Stimulated activated CD8-positive, alpha-beta memory T cell treated with anti-CD3 and anti-CD28 coated beads, Interleukin-12 subunit alpha, Interleukin-12 subunit beta, amount 100 ng/mL, for 4 hours (primary cell): ENCODE results near the gene ARL15.

Experiments
- DNase-seq: peaks from one replicate; pipeline ENCODE4 v3.0.0-alpha.2; 2020; ENCODE audit warnings: low read depth

ARL15 gene

GRCh38 chr5:54243483-54244080 lies 66.8 kb downstream of the ARL15 start:
- no peak for DNase-seq

DNA sequence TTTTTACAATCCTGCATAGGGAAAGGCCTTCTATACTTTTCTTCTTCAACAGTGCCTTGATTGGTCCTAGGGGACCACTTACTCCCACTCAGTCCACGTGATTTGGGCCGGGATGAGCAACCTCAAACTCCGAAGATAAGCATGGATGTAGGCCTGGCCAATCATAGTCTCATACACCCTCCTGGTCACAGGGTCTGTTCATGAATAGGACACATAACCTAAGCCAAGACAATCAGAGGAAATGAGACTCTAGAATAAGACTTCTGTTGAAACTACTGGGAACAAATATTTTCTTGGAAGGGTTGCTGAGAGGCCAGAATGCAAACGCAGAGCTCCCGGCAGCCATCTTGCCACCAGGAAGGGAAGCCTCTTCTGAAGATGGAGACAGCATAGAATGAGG lies 68.1 kb downstream of the ARL15 start:
- DNase-seq: no peak

DNA sequence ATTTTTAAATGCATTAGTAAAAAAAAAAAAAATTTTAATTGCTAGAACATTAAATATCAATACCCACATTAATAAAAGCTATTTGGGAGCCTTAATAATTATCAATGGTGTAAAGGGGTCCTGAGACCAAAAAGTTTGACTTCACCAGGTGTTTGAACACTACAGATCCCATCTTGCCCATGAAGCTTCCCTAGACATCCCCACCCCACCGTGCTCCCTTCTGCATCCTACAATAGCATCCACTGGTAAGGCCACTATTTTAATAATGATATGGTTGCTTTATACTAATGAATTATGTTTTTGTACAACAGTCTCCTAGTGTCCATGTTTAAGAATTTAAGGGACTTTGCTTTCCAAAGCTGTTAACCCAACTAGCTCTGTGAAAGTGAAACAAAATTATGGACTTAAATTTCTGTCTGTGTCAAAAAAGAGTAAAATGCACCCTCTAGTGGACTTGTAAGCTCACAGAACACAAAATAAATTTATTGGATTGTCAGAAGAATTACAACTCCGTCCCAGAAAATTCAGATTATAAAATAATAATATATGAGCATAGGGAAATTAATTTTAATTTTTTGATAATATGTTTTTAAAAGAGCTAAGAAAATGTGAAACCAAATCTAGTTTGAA lies 76.0 kb downstream of the ARL15 start:
- no peak for DNase-seq

DNA sequence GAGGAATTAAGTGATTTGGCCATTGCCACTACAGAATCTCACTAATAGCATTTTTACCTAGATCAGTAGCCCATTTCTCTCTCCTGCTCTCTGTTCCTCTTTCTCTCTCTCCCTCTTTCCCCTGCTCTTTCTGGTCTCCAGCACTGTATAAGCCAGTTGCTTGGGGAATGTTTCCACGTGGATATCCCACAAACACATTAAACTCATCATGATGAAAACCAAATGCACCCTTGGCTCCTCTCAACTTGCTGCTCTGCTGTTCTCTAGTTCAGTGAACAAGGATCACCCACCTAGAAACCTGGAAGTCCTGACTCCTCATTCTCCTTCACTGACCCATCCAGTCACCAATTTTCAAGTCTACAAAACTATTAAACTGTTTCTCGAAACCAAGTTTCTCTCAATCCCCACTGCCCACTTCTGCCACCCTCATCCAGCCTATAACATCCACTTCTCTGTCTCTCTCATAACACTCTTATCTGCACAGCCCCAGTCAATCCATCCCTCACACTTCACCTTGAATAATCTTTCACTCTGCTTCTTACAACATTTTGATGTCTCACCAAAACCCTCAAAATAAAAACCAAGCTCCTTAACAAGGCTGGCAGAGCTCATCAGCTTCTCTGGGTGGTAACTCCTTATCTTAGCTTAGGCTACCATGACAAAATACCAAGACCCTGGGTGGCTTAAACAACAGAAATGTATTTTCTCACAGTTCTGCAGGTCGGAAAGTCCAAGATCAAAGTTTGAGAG lies 79.3 kb downstream of the ARL15 start:
- DNase-seq: no peak

GRCh38 chr5:54229041-54229780 lies 81.2 kb downstream of the ARL15 start:
- peak; percentile 18 for DNase-seq

- no peak for DNase-seq
Measured at GRCh38 chr5:54227759-54228158, 82.6 kb downstream of the ARL15 start.

GRCh38 chr5:54227109-54227508 lies 83.3 kb downstream of the ARL15 start:
- no peak for DNase-seq

DNA sequence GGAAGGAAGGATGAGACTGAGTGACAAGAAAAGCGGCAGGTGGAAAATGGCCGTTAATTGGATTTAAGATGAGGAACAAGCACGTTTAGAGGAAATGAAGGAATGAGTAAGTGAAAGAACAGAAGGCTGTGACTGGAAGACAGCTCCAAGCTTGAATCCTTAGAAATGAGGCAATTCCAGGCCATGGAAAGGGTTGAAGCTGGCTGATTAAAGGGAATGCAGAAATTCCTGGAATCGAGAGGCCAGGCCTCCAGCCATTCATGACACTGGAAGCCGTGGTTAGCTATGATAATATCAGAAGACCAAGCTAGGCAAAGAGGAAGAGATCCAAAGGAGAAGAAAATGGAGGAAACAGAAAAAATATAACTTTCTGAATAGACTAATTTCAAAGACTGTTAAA lies 84.2 kb downstream of the ARL15 start:
- no peak for DNase-seq

- no peak for DNase-seq
Measured at GRCh38 chr5:54224103-54224826, 86.1 kb downstream of the ARL15 start.

- no peak for DNase-seq
Measured at GRCh38 chr5:54222336-54222735, 88.0 kb downstream of the ARL15 start.

DNA sequence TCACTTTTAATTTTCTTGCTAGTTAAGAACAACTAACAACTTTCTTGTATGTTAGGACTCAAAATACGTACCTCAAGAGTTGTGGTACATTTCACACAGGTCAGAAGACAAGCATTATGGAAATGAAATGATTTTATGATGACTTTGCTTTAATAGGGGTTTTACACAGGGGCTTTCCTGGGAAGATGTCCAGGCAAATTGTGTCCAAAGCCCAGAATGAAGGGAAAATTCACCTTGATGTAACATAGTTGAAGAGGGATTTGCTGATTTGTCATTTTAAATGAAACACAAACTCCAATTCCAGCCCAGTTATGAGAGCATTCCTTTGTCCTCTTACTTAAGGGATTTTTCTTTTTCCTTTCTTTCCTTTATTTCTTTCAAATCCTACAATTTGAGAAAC lies 89.2 kb downstream of the ARL15 start:
- DNase-seq: no peak

- no peak for DNase-seq
Measured at GRCh38 chr5:54220230-54221040, 89.9 kb downstream of the ARL15 start.

DNA sequence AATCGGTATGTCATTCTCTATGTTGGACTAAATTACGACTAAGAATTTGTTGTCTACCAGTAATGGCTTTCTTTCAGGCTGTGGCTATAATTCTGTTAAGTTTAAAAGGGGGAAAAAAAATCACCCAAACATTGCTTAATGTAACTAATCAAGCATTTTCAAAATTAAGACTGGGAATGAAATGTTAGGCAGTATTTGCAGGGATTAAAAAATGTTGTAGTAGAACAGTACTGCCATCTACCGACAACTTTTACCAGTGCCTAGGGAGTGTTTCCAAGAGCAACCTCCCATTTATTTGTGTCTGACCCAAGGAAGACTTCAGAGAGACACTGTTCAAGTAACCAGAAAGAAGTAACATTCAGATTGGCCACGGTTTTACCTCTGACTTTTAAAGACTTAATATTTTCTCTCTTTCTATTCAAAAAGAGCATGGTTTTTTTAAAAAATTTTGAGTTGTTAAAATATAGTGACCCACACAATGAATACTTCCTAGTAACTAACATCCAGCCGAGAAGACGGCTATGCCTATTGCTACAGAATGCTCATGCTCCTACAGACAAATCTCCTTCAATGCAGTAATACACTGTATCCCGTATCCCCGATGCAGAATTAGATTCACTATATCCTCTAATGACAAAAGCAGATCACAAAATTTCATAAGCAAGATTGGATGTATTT lies 92.4 kb downstream of the ARL15 start:
- DNase-seq: no peak

DNA sequence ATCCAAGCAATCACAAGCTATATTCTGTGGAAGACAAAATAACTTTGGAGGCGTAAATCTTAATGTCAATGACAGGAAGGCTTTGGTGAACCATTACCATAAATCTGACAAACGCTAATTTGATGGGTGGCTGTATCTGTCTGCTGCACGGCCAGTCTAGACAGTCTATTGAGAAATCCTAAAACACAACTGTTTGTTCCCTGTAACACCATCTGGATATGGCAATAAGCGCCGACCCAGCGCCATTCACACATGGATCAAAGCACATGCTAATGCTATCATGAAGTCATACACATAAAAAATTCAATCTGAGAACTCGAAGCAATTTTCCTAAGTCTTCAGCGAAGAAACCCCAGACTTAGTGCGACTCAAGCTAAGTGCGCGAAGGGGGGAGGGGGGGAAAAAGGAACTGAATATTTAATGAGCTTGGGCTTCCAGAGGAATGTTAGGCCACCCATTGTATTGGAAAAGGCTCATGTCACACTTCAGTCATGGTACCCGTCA lies 95.1 kb downstream of the ARL15 start:
- DNase-seq: no peak

DNA sequence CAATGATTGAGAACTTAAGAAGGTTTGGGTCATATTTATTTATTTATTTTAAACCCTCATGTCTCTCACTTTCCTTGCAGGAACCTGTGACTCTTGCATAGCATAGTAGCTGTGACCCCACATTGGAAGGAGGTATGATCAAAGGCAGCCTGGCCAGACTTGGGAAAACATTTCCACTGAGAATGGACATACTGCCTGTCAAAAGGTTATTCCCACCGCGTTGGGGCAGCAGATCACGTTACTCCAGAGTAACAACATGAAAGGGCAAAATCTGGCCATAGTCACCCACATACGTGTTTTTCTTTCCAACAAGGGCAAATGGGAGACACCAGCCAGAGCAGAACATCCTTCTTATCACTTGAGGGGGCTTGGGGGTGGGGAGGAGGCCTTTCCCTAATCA lies 95.7 kb downstream of the ARL15 start:
- no peak for DNase-seq

- DNase-seq: no peak
Measured at GRCh38 chr5:54212331-54212730, 98.0 kb downstream of the ARL15 start.

- DNase-seq: no peak
Measured at GRCh38 chr5:54211912-54212311, 98.5 kb downstream of the ARL15 start.

DNA sequence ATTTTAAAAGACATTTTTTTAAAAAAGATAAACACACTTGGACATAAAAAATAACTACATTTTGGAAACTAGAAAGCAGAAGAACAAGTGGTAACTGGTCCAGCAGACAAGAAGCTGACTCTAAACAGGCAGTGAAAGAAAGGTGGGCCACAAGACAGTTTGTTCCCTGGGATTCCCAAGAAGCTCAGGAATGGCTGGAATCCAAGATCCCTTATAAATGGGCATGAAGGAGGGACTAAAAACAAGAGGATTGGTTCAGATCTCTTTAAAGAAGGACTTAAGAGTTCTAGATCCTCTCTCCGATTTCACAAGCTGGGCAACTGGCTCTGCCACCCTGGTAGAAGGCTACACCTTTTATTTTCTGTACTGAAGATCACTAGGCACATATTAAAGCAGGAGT lies 102.8 kb downstream of the ARL15 start:
- DNase-seq: no peak

DNA sequence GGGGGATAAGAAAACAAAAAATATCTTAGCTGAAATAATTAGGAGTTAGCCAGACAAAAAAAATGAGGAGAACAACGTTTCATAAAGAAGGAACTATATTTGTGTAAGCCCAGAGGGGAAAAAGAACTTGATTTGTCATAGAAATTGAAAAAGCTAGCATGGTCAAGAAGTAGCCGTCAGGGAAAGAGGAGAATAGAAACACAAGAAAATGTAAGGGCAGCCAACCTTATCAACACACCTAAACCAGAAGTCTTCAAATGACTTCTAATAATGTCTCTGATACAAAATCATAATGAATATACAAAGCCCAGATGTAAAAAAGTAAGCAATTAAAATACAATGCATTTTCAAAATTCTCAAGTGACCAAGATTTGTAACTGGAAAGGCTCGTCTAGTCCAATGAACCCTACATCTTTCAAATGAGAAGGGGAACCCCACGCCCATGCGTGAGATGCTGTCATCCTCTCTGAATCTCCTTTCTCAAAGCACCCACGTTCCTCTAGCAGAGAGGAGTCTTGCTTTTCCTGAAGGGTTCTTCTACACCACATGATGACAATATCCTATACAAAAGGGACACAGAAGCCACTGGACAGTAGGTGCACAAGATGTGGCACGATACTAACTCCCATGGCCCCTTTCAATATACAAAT lies 103.7 kb downstream of the ARL15 start:
- no peak for DNase-seq

GRCh38 chr5:54205918-54206317 lies 104.5 kb downstream of the ARL15 start:
- no peak for DNase-seq
